Omental fat pad (tissue), 4 donors: ENCODE results near the gene NISCH. TPM values are rescaled to one million over a fixed set of nuclear protein-coding genes. Genes with fewer than 3 reads are reported as not detected.

Experiments used
- ATAC-seq: fragments of 150-250 bp; one replicate; pipeline ENCODE4 v1.9.1; 2016; ENCODE audit warnings: mild to moderate bottlenecking, moderate library complexity; ENCODE audit not compliant: low FRiP score
- DNase-seq: peaks from one replicate; pipeline ENCODE4 v3.0.0-alpha.2; 2019; ENCODE audit warnings: low spot score
- total RNA-seq, 4 donors: library from RNA; depleted of rRNA; stranded (reverse); fragments of >200 nt; gene quantifications; one replicate each; pipeline ENCODE4 v1.1.0, GENCODE V29; 2016
- TF ChIP-seq, protein P1 (sequence below), 3 donors: fragments of 450-650 bp; IDR thresholded peaks; one replicate each; pipeline ENCODE4 v1.5.1; 2016 to 2017; ENCODE audit warnings: antibody characterized with exemption in 3 of 3, mild to moderate bottlenecking in 3 of 3, moderate library complexity in 2 of 3

NISCH gene
- total RNA-seq, 4 donors from 2014 or later = 59.8 to 82.3 (median 68.5) TPM

DNA sequence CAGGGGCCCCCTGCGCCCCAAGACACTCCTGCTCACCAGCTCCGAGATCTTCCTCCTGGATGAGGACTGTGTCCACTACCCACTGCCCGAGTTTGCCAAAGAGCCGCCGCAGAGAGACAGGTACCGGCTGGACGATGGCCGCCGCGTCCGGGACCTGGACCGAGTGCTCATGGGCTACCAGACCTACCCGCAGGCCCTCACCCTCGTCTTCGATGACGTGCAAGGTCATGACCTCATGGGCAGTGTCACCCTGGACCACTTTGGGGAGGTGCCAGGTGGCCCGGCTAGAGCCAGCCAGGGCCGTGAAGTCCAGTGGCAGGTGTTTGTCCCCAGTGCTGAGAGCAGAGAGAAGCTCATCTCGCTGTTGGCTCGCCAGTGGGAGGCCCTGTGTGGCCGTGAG, 36.7 kb downstream of the NISCH start:
- ATAC-seq (no peak), DNase-seq (no peak)
- TF ChIP-seq, protein P1, sequence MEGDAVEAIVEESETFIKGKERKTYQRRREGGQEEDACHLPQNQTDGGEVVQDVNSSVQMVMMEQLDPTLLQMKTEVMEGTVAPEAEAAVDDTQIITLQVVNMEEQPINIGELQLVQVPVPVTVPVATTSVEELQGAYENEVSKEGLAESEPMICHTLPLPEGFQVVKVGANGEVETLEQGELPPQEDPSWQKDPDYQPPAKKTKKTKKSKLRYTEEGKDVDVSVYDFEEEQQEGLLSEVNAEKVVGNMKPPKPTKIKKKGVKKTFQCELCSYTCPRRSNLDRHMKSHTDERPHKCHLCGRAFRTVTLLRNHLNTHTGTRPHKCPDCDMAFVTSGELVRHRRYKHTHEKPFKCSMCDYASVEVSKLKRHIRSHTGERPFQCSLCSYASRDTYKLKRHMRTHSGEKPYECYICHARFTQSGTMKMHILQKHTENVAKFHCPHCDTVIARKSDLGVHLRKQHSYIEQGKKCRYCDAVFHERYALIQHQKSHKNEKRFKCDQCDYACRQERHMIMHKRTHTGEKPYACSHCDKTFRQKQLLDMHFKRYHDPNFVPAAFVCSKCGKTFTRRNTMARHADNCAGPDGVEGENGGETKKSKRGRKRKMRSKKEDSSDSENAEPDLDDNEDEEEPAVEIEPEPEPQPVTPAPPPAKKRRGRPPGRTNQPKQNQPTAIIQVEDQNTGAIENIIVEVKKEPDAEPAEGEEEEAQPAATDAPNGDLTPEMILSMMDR (IDR thresholded peaks at IDR 0.05) = no peak

DNA sequence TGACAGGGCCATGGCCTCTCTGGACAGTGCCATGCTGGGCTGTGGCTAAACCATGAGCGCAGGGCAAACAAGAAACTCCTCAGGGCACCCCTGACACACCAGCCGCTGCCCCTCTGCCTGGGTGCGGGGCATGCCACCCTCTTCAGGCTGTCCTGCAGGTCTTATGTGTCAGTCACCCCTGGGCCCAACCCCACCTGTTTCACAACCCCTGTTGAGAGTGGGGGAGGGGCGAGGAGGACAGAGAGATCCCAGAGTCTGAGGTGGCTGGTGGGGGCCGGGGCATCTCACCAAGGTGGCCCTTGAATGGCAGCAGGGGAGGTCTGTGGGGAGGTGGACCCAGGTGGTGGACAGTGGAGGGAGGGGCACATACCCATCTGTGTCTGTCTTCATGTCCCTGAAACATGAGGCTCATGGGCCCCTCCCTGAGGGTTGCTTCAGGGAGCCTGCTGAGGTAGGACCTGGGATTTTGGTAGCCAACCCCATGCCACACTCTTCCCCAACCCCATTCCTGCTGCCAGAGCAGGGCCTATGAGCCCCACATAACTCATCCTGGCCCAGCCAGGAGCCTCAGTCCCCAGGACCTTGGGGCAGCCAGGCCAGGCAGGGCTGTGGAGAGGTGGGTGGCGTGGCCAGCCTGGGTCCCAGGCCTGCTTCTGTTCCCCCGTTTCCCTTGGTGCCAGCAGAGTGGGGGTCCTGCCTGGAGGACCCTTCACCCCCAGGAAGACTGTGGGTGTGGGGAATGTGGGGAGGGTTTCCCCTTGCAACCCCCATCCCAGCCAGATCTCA, 38.0 kb downstream of the NISCH start:
- TF ChIP-seq, protein P1 (IDR thresholded peaks at IDR 0.05) = no peak
- DNase-seq (no peak), ATAC-seq (no peak)

DNA sequence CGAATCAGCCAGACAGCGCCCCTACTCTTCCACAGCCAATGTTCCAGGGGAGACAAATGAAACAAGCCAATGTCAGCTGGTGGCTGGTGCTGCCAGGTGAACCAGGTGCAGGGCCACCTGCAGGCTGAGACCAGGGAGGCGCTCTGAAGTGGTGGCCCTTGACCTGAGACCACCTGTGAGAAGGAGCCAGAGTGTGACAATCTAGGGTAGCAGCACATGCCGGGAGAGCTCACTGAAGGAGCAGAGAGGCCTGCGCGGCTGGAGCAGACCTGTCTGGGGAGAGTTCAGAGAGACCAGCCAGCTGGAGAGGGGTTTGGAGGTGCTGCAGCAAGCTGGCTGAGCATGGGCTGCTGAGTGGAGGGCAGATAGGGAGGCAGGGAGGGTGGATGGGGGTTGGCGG, 39.0 kb downstream of the NISCH start:
- TF ChIP-seq, protein P1 (IDR thresholded peaks at IDR 0.05) = no peak
- DNase-seq = no peak
- ATAC-seq = no peak

DNA sequence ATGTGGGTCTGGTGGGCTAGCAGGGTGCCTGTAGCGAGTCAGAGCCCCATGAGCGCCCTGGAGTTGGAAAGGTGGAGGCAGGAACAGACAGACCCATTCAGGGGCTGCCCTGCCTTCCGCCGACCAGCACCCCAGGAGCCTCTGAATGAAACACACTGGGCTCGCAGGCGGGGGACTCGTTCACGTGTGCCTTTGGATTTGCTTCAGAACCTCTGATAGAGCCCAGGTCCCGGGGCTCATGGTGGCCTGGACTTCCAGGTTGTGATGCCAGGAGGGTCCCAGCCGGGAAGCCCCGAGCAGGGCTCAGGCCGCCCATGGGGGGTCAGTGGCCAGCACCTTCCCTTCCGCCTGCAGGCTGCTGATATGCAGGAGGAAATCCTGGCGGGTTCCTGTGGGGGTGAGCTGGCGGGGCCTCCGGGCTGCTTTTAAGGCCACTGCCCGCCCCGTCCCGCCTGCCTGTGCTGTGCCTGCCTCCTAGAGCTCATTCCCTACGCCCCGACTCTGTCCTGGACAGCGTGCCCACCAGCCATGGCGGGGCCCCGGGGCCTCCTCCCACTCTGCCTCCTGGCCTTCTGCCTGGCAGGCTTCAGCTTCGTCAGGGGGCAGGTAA, 39.6 kb downstream of the NISCH start, which contains the start of gene STAB1:
Gene STAB1 (plus strand): TSS at position 453 of the 610 bp plus-strand sequence. CDS start 76 bp downstream, at position 529.
- no peak for DNase-seq
- ATAC-seq = peak; percentile 14
- TF ChIP-seq, protein P1 (IDR thresholded peaks at IDR 0.05) = no peak

DNA sequence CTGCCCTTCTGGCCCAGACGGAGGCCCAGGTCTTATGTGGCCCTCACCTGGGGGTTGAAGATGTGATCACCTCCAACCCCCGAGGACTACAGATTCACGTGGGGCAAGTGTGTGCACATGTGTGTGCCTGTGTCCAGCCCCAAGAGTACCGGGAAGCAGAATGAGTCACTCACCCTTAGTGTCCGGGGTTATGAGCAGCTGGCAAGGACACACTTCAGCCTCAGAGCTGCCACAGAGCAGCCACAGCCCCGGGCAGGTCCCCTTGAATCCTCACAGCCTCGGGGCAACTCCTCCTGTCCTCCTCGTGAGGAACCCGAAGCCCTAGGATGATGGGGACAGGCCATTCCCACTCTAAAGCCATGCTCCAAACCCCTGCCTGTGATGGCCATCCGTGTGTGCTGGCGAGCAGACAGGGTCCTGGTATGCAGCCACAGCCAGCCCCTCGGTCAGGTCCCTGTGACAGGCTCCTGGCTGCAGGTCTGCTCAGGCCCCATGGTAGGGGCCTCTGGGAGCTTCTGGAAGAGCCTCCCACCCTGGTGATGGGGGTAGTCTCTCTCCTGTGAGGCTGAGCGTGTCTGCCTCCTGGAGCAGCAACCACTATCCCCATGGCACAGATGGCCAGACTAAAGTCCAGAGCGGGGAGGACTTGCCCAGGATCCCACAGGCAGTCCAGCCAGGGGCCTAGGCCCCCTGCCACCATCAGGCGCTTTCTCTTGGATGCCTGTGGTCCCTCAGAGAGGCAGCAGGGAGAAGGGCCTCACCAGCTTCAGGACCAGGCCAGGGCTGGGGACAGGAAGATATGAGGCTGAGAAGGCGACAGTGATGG, 40.6 kb downstream of the NISCH start:
- DNase-seq (no peak), ATAC-seq (peak; percentile 10)
- TF ChIP-seq, protein P1 (IDR thresholded peaks at IDR 0.05) = no peak

DNA sequence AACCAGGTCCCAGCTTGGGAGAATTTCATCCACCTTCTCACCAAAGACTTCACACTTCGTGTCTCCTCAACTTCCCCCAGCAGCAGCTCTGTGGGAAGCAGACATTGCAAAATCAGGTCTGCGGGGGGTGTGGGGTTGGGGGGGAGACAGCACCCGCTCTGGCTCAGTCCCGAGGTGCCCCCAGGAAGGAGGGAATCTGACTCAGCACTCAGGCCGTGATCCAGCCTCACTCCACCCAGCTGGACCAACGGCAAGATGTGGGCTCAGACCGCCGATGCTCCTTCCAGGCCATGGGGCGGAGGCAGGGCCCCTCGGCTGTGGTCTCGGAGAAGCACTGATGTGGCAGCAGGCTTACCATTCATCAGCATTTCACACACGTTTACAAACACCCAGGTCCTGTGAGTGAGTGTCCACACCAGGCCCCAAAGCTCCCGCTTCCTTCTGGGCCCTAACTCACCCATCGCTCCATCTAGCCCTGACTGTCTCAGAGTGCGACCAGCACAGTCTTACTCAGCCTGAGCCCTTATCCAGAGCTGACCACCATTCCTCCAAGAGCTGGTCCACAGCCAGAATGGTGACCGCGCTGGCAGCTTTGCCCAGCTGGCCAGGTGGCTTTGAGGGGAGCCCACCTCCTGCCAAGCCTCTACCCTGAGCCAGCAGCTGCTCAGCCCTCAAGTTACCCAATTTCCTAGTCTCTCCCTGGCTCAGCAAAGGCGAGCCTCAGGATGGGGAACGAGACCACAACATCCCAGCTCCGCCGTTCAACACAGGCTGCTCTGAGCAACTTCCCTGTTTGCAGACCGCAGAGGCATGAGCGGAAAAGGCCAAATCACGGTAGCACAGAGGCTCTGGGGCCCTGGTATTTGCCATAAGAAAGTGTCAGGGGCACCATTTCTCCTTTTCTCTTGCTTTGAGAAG, 43.0 kb downstream of the NISCH start:
- TF ChIP-seq, protein P1 (IDR thresholded peaks at IDR 0.05) = no peak
- ATAC-seq = peak; percentile 62
- DNase-seq = no peak
